ENCODE results near the gene PRAMEF2.
"Not testable (repeated sequence)": the region's sequence is repeated elsewhere in the genome, so short reads cannot be mapped to it uniquely, and the experiment has no call there.

The PRAMEF2 gene

DNA sequence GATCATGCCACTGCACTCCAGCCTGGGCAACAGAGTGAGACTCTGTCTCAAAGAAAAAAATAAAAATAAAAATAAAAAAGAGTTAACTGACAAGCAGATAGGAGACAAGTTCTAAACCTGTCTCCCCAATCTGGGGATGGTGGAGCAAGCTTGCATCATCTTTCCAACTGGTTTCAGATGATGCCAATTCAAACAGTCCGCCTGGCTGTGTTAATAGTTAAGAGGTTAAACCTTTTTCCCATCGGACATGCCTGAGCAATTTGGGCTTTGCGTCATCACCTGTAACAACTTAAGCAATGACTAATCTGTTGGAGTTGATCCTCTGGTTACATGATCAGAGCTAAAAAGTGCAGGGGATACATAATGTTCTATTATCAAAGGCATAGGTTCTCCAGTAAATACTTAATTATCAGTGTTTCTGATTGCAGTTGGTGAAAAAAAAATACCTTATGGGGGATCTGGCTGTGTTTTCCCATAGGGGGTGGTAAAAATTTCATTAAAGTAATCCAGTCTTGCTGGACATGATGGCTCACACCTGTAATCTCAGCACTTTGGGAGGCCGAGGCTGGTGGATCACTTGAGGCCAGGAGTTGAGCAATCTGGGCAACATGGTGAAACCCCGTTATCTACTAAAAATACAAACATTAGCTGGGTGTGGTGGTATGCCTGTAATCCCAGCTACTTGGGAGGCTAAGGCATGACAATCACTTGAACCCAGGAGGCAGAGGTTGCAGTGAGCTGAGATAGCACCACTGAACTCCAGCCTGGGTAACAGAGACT, 47.1 kb downstream of the PRAMEF2 start:
- not testable (repeated sequence) for H3K27ac ChIP-seq
